Nucleus accumbens (tissue), 56 donors: Measurements from ENCODE around the gene SYT1.
"Not testable (repeated sequence)": the region's sequence is repeated elsewhere in the genome, so short reads cannot be mapped to it uniquely, and the experiment has no call there.

Source experiments
- DNase-seq, 56 donors: peaks; one replicate each; lab custom pipeline; 2025; lab: John Stamatoyannopoulos, UW

Gene SYT1

DNA sequence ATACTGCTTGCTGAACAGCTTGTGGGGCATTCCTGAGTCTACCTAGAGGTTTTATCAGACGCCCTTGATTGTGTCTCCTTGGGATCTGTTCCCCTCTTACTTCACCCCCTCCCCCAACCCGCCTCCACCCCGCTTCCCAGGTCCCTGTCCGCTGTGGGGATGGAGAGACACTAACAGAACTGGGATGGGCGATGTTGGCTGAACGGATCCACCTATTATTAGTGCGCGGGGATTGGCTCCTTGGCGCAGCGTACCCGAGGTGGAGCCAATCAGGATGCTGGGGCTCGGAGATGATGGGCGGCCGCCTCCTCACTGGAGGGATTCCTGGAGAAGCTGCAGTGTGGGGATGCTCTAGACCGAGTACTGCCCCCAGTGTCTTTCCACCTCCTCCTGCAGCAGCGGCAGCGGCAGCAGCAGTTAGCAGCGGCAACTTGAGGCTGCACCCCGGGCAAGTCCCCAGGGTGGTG, at the start of gene SYT1:
SYT1 (plus strand) TSS at position 372 of the 467 bp plus-strand sequence.
- DNase-seq: peak in 50 of 56 donors; percentile 8 to 90 (median 70)

DNA sequence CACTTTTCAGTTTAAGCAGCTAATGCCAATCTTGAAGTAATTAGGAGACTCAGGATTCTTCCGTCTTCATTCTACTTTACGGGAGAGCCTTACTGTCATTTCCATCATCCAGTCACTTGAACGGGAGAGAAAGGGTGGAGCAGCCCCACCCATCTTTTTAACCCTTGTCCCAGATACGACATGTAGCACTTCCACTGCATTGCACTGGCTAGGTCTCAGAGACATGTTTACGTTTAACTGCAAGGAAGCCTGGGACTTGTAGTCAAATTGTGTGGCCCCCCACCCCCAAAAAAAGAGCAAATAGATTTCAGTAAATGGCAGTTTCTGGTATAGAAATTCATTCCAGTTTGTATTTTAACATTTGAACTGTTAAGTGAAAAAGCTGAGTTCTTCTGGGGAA, 46.1 kb upstream of the SYT1 start:
- no peak for DNase-seq

DNA sequence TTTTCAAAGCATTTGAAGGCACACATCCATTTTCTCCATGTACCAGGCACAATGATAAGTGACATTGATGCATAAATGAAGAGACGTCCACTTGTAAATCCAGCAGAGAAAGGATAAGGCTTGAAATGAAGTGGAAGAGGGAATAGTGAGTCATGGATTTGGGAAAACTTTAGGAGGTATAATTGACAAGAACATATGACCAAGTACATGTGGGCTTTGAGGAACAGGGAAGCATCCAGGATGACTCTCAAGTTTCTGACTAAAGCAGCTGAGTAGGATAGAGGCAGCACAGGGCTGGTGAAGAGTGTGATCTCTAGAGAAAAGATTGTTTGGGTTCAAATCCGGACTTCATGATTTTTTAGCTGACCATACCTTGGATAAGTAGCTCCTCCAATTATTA, 43.6 kb upstream of the SYT1 start:
- no peak for DNase-seq

DNA sequence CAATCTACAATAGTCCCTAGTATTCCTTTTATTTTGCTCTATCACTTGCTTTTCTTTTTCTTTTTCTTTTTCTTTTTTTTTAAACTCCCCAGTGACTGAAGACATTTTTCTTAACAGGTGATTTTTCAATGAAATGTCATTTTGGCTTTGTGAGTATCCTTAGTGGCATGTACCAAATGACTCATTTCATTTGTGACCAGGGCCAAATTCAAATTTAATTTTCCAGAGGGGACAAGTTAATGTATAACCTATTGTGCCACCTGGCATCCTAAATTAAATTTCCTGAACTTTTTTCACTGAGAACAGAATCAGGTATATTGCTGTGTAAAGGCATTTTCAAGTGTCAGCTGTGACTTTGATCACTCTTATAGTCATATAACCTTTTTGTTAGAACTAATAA, 39.7 kb upstream of the SYT1 start:
- DNase-seq: no peak

DNA sequence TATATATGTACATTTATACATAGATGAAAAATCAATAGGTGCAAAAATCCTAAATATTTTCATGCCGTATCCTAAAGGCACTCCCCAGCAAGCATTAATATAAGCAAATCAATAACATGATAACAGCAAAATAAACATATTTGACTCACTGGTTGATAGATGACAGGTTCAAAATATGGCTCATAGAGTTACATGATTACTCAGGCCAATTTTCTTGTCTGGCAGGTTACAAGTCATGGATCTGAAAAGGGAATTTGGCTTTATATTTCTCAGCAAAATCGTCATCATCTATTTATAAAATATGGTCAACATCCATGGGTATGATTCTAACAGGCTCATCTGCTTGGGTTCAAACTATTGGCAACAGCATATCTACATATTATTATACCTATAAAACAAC, 34.9 kb upstream of the SYT1 start:
- DNase-seq: no peak

DNA sequence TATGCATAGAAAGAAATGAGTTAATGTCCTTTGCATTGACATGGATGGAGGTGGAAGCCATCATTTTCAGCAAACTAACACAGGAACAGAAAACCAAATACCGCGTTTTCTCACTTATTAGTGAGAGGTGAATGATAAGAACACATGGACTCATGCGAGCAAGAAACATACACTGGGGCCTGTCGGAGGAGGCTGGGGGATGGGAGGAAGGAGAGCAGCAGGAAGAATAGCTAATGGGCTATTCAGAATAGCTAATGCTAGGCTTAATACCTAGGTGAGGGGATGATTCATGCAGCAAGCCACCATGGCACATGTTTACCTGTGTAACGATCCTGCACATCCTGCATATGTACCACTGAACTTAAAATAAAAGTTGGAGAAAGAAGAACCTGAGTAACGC, 29.1 kb upstream of the SYT1 start:
- DNase-seq: no peak

DNA sequence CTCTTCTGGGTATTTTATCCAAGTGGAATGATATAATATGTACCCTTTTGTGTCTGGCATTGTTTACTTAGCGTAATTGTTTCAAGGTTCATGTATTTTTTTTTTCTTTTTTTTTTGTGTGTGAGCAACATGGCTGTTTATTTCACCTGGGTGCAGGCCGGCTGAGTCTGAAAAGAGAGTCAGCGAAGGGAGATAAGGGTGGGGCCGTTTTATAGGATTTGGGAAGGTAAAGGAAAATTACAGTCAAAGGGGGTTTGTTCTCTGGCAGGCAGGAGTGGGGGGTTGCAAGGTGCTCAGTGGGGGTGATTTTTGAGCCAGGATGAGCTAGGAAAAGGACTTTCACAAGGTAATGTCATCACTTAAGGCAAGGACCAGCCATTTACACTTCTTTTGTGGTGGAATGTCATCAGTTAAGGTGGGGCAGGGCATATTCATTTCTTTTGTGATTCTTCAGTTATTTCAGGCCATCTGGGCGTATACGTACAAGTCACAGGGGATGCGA, 24.0 kb upstream of the SYT1 start:
- DNase-seq: not testable (repeated sequence)

DNA sequence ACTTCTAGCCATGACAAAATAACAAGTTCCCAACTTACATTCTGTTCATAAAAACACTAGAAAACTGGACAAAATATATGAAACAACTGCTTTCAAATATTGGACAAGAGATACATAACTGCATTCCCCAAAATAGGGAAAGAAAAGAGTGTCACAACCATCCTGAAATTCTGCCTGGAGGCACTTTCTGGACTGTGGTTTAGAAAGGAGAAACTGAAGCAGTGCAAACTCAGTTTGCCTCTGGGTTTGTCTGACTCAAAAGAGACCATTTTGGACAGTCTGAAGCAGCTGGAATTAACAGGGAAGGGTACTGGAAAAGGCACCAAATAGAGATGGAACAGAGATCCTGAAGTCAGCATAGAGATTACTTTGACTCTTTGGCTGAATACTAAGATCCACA, 11.3 kb upstream of the SYT1 start:
- DNase-seq: no peak

DNA sequence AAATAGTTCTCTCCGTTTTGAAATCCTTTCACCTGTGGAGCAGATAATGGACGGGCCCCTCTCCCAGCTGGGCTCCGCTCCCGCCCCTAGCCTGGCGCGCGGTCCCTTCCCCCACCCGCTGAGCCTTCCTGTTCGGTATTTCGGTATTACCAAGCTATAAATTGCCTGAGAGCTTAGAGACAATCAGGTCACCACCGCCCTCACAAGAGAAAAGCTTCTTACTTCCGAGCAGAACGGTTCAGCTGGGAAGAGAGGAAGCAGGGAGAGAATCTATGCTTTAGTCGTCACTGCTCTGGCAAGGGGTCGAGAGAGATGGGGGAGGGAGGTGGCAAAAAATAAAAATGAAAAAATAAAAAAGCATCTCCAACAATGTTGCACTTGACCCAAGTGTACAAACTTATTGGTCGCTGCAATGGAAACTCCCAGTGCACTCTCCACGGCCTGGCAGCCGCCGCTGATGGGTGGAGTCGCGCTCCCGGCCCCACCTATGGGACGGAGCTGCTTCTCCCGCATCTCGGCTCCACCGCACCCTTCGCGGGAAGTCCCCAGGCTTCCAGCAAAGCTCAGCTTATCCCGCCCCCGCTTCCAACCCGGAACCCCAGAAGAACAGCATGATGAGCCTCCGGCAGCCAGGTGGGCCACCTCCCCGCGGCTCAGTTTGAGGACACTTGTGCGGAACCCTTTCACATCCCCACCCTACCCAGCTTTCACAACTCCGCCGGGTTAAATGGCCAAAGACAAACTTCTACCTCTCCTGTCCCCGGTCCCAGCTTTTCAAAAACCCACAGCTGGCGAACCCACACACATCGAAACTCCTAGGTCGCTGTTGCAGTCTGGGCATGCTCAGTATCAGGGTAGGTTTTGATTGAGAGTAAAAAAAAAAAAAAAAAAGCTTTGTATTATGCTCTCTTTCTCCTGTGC, 832 bp upstream of the SYT1 start:
- peak in 39 of 56 donors; percentile 1 to 75 (median 37) for DNase-seq

DNA sequence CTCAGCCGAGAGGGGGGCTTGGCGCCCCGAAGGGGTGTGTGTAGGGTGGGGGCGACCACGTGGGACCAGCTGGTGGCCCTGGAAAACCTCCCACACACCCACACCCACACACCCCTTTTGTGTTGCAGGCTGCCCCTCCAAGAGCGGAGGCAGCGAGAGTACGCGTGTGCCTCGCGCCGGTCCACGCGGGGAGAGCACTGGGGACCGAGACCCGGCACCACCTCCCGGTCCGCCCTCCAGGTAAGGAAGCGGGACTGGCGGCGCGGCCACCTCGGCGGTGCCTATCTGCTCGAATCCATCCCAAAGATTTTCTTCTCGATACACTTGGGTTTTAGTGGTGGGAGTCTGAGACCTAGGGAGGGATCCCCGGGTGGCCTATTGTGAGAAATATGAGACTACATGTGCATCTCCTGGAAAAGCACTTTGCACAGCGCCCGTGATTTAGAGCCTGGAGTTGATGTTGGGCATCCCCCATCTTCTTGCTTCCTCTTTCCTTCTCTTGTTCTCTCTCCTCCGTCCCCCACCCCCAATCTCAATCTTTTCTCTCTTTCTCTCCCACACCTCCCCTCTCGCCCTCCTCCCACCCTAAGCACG, 393 bp downstream of the SYT1 start:
- DNase-seq: peak in 13 of 56 donors; percentile 1 to 51 (median 24)

DNA sequence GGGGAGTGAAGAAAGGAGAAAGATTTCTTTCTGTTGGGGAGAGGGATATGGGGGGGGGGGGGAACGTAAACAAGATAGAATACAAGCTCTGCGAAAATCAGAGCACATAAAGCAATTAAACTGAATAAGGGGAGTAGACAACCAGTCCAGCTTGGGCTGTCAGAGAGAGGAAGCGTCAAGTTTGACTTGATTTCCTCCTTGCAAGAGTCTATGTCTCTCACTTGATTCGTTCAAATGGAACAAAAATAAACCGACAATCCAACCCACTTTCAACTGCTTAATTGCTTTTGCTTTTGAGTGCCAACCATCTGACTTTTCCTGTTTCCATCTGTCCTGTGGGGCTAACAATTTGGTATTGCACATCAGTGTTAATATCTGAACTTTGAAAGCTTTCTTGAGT, 942 bp downstream of the SYT1 start:
- DNase-seq: no peak

DNA sequence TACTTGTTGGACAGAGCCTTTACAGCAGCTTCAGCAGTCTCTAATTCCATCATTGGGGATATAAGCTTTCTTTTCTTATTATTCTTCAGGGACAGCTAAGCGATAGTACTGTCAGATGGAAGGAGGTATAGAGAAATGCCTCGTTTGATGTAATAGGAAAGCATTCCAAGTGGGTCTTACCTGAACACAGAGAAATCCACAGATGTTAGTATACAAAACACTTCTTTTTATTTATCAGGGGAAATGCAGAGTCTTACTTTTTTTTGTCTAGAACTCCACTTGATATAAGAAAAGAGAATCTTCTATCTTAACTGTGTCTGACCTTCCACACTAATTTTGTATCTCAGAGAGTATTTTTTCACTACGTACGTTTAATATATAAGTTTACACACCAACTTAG, 1.9 kb downstream of the SYT1 start:
- DNase-seq: no peak

DNA sequence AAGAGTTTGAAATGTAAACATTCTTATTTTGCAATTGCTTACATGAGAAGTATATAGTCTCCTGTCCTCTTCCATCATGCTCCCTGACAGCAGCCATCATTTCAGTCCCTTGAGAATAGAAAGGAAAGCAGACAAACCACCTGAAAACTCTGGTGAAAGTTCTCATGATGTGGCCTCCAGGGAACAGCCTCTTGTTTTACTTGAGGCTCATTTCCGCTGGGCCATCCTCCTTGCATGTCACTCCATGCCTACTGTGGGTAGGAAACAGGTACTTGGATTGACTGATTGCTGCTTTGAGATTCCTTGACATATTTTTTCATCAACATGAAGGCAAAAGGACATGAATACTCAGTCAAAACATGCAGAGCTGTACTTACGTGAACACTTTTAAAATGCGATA, 6.0 kb downstream of the SYT1 start:
- no peak for DNase-seq

DNA sequence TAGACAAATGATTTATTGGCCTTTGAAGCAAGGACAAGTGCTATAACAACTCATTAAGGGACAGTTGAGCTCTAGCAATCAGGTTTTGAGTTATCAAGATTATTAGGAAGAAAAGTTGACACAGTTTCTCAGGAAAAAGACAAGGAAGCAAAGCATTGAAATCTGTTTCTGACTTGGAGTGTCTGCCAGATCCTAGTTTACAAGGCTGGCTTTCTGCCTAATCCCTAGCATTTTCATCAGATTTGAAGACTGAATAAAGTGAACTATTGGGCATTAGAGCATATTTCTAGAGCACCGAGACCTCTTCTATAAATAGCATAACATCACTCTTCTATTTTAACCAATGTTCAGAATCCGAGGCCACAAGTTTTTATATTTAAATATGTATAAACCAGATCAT, 7.0 kb downstream of the SYT1 start:
- DNase-seq: no peak

DNA sequence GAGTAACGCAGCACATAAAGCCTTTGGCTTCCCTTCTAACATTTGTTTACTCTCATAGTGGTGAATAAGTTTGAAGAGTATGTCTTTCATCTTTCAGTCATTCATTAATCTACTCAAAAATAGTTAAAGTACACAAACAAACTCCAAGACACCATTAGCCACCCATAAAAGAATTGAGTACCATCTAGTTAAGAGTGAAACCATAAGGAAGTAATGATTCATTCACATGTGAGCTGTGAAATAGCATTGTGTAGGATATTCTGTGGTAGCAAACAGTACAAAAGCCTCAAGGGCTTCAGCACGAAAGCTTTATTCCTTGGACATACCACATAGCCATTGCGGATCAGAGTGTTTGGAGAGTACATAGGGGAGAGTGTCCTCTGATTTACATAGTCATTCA, 13.9 kb downstream of the SYT1 start:
- DNase-seq: no peak

DNA sequence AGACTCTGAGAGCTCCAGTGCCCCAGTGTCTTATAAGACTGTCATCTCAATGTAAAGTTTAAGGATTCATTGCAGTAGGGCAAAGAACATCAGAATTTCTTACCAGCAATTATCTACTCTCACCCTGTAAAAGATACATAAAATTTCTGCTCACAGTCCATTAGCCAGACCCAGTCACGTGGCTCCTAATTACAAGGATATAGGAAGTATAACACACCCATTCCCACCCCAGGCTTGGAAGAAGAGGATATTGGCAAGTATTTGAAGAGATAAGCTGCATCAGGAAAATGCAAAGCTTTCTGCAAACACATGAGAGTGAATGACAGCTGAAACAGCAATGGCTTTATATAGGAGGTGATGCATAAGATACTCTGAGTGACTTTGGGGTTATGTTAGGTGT, 14.3 kb downstream of the SYT1 start:
- no peak for DNase-seq

DNA sequence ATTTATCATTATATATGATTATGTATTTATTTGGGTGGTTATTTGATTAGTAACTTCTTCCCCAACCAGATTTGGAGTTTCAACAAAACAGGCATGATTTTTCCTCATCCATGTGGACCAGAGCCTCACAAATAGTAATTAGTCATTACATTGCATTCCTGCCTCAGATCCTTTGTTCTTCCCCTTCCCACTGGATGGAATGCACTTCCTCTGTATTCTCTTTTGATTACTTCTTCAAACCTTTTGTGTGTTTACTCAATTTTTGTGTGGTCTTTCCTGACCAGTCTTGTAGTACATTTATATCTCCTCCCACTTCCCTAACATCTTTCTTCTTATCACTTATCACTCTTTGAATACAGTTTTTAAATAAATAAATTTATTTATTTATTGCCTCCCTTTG, 15.5 kb downstream of the SYT1 start:
- no peak for DNase-seq

DNA sequence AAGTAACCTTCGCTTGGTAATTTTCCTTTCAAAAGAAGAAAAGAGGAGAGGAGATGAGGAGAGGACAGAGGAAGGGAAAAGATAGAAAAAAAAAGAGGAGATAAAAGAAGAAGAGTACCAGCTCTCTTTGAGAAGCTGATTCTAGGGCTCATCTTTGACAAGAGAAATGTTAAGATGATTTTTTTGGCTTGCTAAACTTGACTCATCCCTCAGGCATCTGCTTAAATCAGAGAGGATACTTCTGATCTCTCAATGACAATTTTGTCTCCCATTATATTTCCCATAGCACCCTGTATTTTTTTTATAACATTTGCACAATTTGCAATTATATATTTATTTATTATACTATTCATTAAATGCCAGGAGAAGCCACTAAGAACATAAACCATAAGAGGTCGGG, 17.1 kb downstream of the SYT1 start:
- no peak for DNase-seq

DNA sequence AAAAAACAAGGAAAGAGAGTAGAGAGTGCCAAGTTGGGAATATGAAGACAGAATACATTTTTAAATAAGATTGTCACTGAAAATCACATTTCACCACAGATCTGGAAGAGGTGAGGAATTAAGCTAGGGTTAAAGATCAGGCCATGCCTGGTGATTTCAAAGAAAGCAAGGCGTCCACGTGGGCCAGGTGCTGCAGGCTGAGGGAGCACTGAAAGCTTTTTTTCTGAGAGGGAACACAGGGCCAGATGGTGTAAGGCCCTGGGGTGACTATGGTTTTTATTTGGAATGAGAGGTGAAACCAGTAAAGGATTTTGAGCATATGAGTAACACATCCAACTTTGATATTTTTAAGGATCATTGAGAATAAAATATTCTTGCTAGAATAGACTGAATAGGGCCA, 20.9 kb downstream of the SYT1 start:
- DNase-seq: no peak

DNA sequence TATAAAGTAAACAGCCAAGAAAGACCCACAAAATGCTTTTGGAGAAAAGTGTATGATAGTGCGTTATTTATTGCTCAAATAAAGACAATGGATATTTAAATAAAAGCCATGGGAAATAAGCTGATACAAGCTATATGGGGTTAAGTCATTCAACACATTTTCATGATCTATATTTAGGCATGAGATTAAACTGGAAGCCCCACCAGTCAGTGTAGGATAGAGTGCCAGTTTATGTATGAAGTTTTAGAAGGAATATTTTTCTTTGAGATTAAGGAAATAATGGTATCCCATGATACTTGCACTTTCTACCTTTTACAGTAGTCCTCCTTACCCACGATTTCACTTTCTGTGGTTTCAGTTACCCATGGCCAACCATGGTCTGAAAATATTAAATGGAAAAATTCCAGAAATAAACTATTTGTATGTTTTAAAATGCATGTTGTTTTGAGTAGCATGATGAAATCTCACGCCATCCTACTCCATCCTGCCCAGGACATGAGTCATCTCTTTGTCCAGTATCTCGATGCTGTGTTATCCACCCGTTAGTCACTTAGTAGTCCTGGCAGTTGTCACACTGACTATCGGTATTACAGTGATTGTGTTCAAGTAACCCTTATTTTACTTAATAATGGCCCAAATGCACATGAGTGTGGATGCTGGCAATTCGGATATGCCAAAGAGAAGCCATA, 22.3 kb downstream of the SYT1 start:
- DNase-seq: no peak

DNA sequence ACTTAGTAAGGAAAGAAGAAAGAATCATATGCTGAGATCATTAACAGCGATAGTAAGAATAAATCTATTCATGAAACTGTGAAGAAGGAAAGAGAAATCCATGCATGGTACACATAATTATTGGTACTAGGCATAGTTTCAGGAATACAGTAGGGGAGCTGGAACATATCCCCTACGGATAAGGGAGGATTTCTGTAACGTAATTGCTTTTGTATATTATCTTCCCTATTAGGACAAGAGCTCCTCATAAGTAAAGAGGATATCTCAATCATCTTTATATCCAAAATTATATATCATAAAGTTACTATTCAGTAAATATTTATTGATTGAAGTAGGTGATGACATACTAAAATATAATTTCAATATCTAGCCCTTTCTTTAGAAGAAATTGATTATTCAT, 22.9 kb downstream of the SYT1 start:
- DNase-seq: no peak
